Activated T-helper 2 cell treated with anti-CD3 and anti-CD28 coated beads, Interferon-gamma antibody, Interleukin-2, Interleukin-4, amounts not matched to agents 10 μg/mL and 5 μg/mL and 100 μg/mL, durations not matched to agents 14 hours and 24 hours and 36 hours (primary cell): Measurements from ENCODE around the gene ZBTB8A. TPM values are rescaled to one million over a fixed set of nuclear protein-coding genes. Genes with fewer than 3 reads are reported as not detected.
"Not testable (repeated sequence)": the region's sequence is repeated elsewhere in the genome, so short reads cannot be mapped to it uniquely, and the experiment has no call there.

Experiments used
- DNase-seq: peaks from one replicate; pipeline ENCODE4 v3.0.0; 2021; ENCODE audit warnings: low spot score
- H3K27ac Mint-ChIP-seq: one replicate; pipeline ENCODE4 v1.8.0; 2021; ENCODE audit warnings: mixed read lengths
- H3K27me3 Mint-ChIP-seq: one replicate; pipeline ENCODE4 v1.8.0; 2021; ENCODE audit warnings: low read depth, mixed read lengths
- H3K36me3 Mint-ChIP-seq: one replicate; pipeline ENCODE4 v1.8.0; 2021; ENCODE audit warnings: low read depth, mixed read lengths
- H3K4me1 Mint-ChIP-seq: one replicate; pipeline ENCODE4 v1.8.0; 2021; ENCODE audit warnings: low read depth, mixed read lengths
- H3K4me3 Mint-ChIP-seq: one replicate; pipeline ENCODE4 v1.8.0; 2021; ENCODE audit warnings: low read depth, mild to moderate bottlenecking, moderate library complexity, mixed read lengths
- H3K9me3 Mint-ChIP-seq: one replicate; pipeline ENCODE4 v1.8.0; 2021; ENCODE audit warnings: mixed read lengths
- intact Hi-C: fragments of 100-400 bp; cut with micrococcal nuclease; formaldehyde crosslinking; loops from one replicate; pipeline ENCODE4 v1.15.1; 2023
- total RNA-seq: library from RNA; stranded (reverse); gene quantifications from 2 replicates; pipeline ENCODE4 v1.2.3, GENCODE V29; 2022

ZBTB8A gene
- total RNA-seq, 1 donor from 2014 or later, result 0.96 TPM

DNA sequence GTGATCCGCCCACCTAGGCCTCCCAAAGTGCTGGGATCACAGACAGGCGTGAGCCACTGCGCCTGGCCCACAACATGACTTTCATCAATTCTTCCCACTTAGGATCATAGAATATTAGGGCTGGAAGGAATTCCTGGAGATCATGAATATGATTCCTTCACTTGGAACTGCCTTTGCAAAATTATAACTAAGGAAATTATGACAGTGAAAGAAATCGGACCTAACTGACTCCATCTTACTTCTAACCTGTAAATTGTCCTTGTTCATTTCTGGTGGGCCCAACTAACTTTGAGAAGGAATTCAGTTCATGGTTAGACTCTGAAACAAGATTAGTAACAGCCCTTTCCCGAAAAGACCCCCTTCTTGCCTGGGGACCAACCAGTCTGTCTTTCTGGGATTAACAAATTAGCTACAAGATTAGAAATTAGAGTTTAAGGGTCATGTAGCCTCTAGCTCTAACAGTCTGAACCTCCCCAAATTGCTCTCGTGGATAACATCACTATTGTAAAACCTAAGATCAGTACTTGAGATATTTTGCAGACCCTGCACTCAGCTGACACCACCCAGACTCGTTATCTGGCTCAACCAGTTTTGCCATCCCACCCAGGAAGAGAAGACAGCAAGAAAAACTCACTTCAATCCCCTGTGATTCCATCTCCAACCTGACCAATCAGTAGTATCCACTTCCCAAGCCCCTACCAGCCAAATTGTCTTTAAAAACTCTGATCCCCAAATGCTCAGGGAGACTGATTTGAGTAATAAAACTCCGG, 96.5 kb downstream of the ZBTB8A start:
- no peaks in the 10 kb centered on the region for H3K9me3 Mint-ChIP-seq
- no peaks in the 10 kb centered on the region for H3K27me3 Mint-ChIP-seq
- DNase-seq, result no peak
- H3K4me3 Mint-ChIP-seq, result no peak overlapping the region
- peaks cover 12% of the 10 kb centered on the region for H3K4me1 Mint-ChIP-seq
- H3K36me3 Mint-ChIP-seq, result peaks cover 35% of the 10 kb centered on the region
- intact Hi-C loops, result no loop called here
- H3K27ac Mint-ChIP-seq, result no peak overlapping the region

DNA sequence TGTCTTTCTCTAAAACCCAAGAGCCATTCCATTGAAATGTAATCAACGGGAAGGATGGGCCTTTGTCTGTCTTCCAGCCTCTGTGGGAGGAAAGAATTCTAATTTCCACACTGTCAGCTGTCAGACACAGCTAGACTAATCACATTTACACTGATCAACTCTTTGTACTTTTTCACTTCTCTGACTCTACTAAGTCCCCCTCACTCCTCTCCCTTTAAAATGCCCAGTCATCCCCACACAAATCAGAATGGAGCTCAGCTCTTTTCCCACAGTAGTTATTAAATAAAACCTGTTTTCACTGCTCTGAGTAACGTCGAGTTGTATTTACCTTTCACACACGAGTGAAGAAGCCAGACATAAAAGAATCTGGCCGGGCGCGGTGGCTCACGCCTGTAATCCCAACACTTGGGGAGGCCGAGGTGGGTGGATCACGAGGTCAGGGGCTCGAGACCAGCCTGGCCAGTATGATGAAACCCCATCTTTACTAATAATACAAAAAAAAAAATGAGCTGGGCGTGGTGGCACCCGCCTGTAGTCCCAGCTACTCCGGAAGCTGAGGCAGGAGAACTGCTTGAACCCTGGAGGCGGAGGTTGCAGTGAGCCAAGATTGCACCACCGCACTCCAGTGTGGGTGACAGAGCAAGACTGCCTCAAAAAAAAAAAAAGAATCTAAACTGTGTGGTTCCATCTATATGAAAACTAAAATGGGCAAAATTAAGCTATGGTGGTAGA, 97.9 kb downstream of the ZBTB8A start:
- Mint-ChIP-seq H3K4me3 (no peak overlapping the region), H3K9me3 (no peaks in the 10 kb centered on the region), H3K4me1 (peaks cover 12% of the 10 kb centered on the region), H3K27me3 (no peaks in the 10 kb centered on the region), H3K36me3 (peaks cover 35% of the 10 kb centered on the region), H3K27ac (peak overlapping the region; percentile 52)
- intact Hi-C loops, result no loop called here
- no peak for DNase-seq

DNA sequence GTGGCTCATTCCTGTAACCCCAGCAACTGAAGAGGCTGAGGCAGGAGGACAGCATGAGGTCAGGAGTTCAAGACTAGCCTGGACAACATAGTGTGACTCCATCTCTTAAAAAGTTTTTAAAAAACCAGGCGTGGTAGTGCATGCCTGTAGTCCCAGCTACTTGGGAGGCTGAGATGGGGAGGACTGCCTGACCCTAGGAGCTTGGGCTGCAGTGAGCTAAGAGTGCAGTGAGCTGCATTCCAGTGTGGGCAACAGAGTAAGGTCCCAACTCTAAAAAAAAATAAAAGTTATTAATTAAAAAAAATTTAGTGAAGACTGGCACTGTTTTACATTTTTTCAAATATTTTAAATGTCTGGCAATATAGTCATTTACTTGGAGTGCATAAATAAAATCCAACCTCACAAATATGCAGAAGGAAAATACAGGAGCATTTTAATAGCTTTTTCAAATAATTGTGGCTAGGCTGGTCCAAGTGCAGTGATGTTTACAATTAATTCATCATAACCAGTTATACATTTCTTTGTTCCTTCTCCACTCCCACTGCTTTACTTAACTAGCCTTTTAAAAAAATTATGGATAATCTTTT, 100.4 kb downstream of the ZBTB8A start:
- intact Hi-C loops, result no loop called here
- Mint-ChIP-seq H3K27me3 (no peaks in the 10 kb centered on the region), H3K4me1 (peaks cover 1% of the 10 kb centered on the region), H3K36me3 (peaks cover 19% of the 10 kb centered on the region), H3K4me3 (no peak overlapping the region), H3K27ac (no peak overlapping the region), H3K9me3 (no peaks in the 10 kb centered on the region)
- DNase-seq, result no peak

DNA sequence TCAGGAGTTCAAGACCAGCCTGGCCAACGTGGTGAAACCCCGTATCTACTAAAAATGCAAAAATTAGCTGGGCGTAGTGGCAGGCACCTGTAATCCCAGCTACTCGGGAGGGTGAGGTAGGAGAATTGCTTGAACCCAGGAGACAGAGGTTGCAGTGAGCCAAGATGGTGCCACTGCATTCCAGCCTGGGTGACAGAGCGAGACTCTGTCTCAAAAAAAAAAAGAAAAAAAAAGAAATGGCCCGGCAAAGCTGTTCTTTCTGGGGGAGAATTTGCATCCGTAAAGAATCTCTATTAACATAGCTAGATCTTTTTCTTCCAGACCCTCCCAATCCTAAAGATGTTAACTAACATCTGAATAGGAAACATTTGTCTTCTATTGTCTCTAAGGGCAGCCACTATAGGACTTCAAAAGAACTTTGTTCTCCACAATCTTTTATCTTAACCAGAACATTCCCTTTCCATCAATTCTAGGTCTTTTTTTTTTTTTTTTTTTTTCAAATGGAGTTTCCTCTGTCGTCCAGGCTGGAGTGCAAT, 103.1 kb downstream of the ZBTB8A start:
- DNase-seq, H3K27me3 Mint-ChIP-seq, H3K9me3 Mint-ChIP-seq, H3K27ac Mint-ChIP-seq, H3K4me3 Mint-ChIP-seq, H3K4me1 Mint-ChIP-seq, intact Hi-C loops: not testable (repeated sequence)
- H3K36me3 Mint-ChIP-seq, result peaks cover 10% of the 10 kb centered on the region

DNA sequence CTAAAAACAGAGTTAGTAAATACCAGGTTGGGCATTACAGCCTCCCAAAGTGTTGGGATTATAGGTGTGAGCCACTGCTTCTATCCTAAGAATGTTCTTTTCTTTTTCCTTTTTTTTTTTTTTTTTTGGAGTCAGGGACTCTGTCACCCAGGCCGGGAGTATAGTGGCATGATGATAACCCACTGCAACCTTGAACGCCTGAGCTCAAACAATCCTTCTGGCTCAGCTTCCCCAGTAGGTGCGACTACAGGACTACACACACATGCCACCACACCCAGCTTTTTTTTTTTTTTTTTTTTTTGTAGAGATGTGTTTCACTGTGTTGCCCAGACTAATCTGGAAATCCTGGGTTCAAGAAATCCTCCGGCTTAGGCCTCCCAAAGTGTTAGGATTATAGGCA, 105.2 kb downstream of the ZBTB8A start:
- H3K4me3 Mint-ChIP-seq, result no peak overlapping the region
- no peaks in the 10 kb centered on the region for H3K27me3 Mint-ChIP-seq
- no peak overlapping the region for H3K27ac Mint-ChIP-seq
- DNase-seq, result no peak
- peaks cover 13% of the 10 kb centered on the region for H3K36me3 Mint-ChIP-seq
- intact Hi-C loops, result no loop called here
- H3K4me1 Mint-ChIP-seq, result peaks cover 9% of the 10 kb centered on the region
- no peaks in the 10 kb centered on the region for H3K9me3 Mint-ChIP-seq

DNA sequence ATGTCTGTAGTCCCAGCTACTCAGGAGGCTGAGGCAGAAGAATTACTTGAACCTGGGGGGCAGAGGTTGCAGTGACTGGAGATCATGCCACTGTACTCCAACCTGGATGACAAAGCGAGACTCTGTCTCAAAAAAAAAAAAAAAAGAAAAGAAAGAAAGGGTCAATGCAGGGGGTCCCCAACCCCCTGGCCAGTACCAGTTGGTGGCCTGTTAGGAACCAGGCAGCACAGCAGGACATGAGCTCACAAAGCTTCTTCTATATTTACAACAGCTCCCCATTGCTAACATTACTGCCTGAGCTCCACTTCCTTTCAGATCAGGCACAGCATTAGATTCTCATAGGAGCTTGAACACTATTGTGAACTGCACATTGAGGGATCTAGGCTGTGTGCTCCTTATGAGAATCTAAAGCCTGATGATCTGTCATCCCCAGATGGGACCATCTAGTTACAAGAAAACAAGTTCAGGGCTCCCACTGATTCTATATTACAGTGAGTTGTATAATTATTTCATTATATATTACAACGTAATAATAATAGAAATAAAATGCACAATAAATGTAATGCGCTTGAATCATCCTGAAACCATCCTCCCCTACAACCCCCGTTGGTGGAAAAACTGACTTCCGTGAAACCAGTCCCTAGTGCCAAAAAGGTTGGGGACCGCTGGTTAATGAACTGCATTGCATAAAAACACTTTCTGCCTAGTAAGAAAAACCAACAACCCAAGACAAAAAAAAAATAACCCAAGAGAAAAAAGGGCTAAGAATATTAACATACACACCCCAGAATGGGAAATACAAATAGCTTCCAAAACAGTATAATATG, 108.3 kb downstream of the ZBTB8A start:
- Mint-ChIP-seq H3K4me3 (peak overlapping the region; percentile 76), H3K36me3 (peaks cover 31% of the 10 kb centered on the region), H3K27ac (peak overlapping the region; percentile 34), H3K4me1 (peaks cover 21% of the 10 kb centered on the region), H3K27me3 (no peaks in the 10 kb centered on the region), H3K9me3 (no peaks in the 10 kb centered on the region)
- DNase-seq, result no peak
- intact Hi-C loops, result no loop called here

DNA sequence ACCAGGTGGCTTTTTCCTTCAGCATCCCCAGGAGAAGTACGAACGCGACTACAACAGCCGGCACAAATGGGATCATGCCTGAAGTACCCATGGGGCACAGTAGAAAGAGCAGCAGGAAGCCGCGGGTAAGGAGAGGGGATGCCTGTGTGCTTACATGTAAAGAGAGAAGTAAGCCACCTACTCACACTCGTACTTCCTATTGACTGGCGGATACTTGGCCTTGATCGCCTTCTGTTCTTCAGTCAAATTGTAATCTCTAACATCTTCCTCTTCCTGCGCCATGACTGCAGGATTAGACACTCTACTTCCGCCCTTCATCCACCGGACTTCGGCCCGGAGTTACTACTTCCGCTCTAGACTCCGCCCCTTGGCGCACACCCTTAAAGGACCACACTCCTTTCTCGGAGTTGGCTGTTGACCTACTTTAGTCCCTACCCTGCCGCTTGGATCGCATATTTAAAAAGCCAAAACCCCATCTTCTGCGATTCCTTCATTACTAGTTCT, 111.1 kb downstream of the ZBTB8A start, which contains the start of gene ZBTB8OS:
Gene ZBTB8OS, minus strand, starts transcription at position 303 of the 504 bp plus-strand sequence. Its CDS starts 21 bp downstream, at position 282.
- H3K4me1 Mint-ChIP-seq, result peaks cover 33% of the 10 kb centered on the region
- peak; percentile 86 for DNase-seq
- no peaks in the 10 kb centered on the region for H3K9me3 Mint-ChIP-seq
- peak within 1 kb of the TSS; percentile 93 for H3K4me3 Mint-ChIP-seq
- no peaks in the 10 kb centered on the region for H3K27me3 Mint-ChIP-seq
- H3K36me3 Mint-ChIP-seq, result peaks cover 51% of the 10 kb centered on the region
- H3K27ac Mint-ChIP-seq, result peak within 1 kb of the TSS; percentile 100
- intact Hi-C loops, result loop anchor here (1.0 to 2.0 kb wide), 6 partner anchors 27 to 578 kb away; partner anchors contain the start of genes S100PBP, TMEM39B, TXLNA and YARS1

DNA sequence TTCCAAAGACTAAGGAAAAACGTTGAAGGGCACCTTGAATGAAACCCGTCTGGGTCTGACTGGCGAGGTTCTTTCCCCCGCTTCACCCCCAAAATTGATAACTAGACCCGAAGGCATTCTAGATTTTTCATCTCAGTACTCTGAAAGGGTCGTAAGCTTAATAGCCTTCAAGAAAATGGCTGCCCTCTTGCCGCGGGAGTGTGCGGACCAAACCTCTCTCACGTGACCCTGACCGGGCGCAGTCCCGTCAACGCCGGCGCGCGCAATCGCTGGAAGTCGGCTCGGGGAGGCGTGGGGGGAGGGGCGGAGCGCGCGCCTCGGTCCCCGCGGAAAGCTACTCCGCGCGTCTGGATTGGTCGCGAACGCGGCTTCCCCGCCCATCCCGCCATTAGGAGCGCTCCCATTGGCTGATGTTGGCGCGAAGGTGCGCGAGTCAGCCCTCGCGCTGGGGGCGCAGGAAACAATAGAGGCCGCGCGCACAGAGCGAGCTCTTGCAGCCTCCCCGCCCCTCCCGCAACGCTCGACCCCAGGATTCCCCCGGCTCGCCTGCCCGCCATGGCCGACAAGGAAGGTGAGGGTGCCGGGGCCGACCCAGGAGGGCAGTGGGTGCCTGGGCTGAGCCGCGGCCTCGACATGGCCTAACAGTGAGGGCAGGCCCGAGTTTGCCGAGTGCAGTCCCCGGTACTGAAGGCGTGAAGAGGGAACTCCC, 111.7 kb downstream of the ZBTB8A start, which contains the start of gene RBBP4:
Gene RBBP4, plus strand, starts transcription at position 457 of the 709 bp plus-strand sequence. Its CDS starts 99 bp downstream, at position 556.
- intact Hi-C loops, result loop anchor here (1.0 to 2.0 kb wide), 6 partner anchors 28 to 579 kb away; partner anchors contain the start of genes S100PBP, TMEM39B, TXLNA and YARS1
- H3K4me1 Mint-ChIP-seq, result peaks cover 36% of the 10 kb centered on the region
- H3K27me3 Mint-ChIP-seq, result no peaks in the 10 kb centered on the region
- peak within 1 kb of the TSS; percentile 100 for H3K27ac Mint-ChIP-seq
- H3K4me3 Mint-ChIP-seq, result peak within 1 kb of the TSS; percentile 93
- H3K9me3 Mint-ChIP-seq, result no peaks in the 10 kb centered on the region
- H3K36me3 Mint-ChIP-seq, result peaks cover 53% of the 10 kb centered on the region
- peak; percentile 98 for DNase-seq

DNA sequence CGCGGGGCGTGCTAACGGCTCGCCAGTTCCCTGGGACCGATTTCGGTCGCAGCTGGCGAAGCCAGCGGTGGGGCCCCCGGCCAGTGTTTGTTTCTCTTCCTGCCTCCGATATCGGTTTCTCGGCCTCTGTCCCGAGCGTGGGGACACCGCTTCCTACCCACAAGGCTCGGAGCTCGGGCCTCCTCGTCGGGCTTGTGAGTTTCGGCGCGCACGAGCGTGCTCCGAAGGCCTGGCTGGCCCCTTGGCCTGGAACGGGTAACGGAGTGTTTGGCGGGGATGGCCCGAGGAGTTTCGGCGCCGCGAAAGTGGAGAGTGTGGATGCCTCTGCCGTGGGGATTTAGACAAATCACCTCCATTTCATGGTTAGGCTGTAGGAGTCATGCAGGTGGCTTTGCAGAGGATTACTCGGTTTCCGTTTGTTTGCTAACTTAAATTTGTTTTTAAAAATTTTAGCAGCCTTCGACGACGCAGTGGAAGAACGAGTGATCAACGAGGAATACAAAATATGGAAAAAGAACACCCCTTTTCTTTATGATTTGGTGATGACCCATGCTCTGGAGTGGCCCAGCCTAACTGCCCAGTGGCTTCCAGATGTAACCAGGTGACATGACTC, 112.3 kb downstream of the ZBTB8A start:
- H3K4me1 Mint-ChIP-seq, result peaks cover 38% of the 10 kb centered on the region
- no peaks in the 10 kb centered on the region for H3K9me3 Mint-ChIP-seq
- no peaks in the 10 kb centered on the region for H3K27me3 Mint-ChIP-seq
- DNase-seq, result no peak
- H3K4me3 Mint-ChIP-seq, result peak overlapping the region; percentile 93
- intact Hi-C loops, result loop anchor here (2.0 kb wide), 4 partner anchors 29 to 473 kb away; partner anchors contain the start of genes S100PBP, TXLNA and YARS1
- H3K27ac Mint-ChIP-seq, result peak overlapping the region; percentile 100
- peaks cover 54% of the 10 kb centered on the region for H3K36me3 Mint-ChIP-seq

DNA sequence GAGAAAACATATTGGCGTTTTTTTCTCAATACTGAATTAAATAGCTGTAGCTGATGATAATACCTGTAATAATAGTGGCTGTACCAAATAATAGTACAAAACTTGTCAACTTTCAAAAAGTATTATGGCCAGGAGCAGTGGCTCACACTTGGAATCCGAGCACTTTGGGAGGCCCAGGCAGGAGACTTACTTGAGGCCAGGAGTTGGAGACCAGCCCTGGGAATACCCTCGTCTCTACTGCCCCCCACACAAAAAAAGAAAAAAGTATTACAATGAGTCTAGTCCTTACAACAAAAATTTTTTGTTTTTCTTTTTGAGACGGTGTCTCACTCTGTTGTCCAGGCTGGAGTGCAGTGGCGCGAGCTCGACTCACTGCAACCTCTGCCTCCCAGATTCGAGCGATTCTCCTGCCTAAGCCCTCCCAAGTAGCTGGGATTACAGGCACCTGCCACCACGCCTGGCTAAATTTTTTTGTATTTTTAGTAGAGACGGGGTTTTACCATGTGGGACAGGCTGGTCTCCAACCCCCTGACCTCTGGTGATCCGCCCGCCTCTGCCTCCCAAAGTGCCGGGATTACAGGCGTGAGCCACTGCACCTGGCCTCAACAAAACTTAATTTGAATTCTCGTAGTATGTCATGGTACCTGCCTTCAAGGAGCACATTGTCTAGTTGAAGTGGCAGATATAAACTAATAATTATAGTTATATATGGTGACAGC, 113.2 kb downstream of the ZBTB8A start:
- no peaks in the 10 kb centered on the region for H3K27me3 Mint-ChIP-seq
- H3K27ac Mint-ChIP-seq, result peak overlapping the region; percentile 100
- H3K36me3 Mint-ChIP-seq, result peaks cover 63% of the 10 kb centered on the region
- H3K4me3 Mint-ChIP-seq, result peak overlapping the region; percentile 93
- no peak for DNase-seq
- H3K9me3 Mint-ChIP-seq, result no peaks in the 10 kb centered on the region
- intact Hi-C loops, result no loop called here
- H3K4me1 Mint-ChIP-seq, result peaks cover 41% of the 10 kb centered on the region
